Liver (tissue), 9 donors: Measurements from ENCODE around the gene NIFK. TPM values are rescaled to one million over a fixed set of nuclear protein-coding genes. Genes with fewer than 3 reads are reported as not detected.
"Not testable (repeated sequence)": the region's sequence is repeated elsewhere in the genome, so short reads cannot be mapped to it uniquely, and the experiment has no call there.

Experiments
- DNase-seq: peaks from one replicate; pipeline ENCODE4 v3.0.0-alpha.2; 2017; ENCODE audit warnings: low spot score
- H3K27ac ChIP-seq, 2 donors: one replicate each; pipeline ENCODE4 v1.7.0; 2013; ENCODE audit warnings: inconsistent platforms in 2 of 2, low read length in 2 of 2, control low read depth in 1 of 2, low read depth in 1 of 2, mild to moderate bottlenecking in 1 of 2
- H3K27me3 ChIP-seq, 4 donors: one replicate each; pipeline versions ENCODE4 v1.6.1 to v1.7.0; 2013; ENCODE audit warnings: low read length in 3 of 4, inconsistent platforms in 1 of 4, mild to moderate bottlenecking in 1 of 4, moderate library complexity in 1 of 4; ENCODE audit not compliant: control insufficient read depth in 4 of 4, insufficient read depth in 4 of 4
- H3K36me3 ChIP-seq, 4 donors: one replicate each; pipeline versions ENCODE4 v1.6.1 to v1.7.0; 2013; ENCODE audit warnings: low read length in 3 of 4, mild to moderate bottlenecking in 3 of 4, low read depth in 1 of 4, moderate library complexity in 1 of 4; ENCODE audit not compliant: control insufficient read depth in 4 of 4, insufficient read depth in 3 of 4
- H3K4me1 ChIP-seq, 4 donors: one replicate each; pipeline versions ENCODE4 v1.6.1 to v1.7.0; 2013; ENCODE audit warnings: low read length in 3 of 4, mild to moderate bottlenecking in 3 of 4, moderate library complexity in 1 of 4; ENCODE audit not compliant: control insufficient read depth in 4 of 4, insufficient read depth in 4 of 4
- H3K4me3 ChIP-seq, 3 donors: one replicate each; pipeline versions ENCODE4 v1.6.1 to v1.7.0; 2013; ENCODE audit warnings: low read length in 3 of 3, control low read depth in 1 of 3, low read depth in 1 of 3, mild to moderate bottlenecking in 1 of 3
- H3K9ac ChIP-seq, 2 donors: one replicate each; pipeline ENCODE4 v1.7.0; 2013; ENCODE audit warnings: low read length in 2 of 2, mild to moderate bottlenecking in 2 of 2, moderate library complexity in 2 of 2, control low read depth in 1 of 2, low read depth in 1 of 2
- H3K9me3 ChIP-seq, 4 donors: one replicate each; pipeline versions ENCODE4 v1.6.1 to v1.7.0; 2013; ENCODE audit warnings: low read length in 3 of 4; ENCODE audit not compliant: control insufficient read depth in 4 of 4
- ATF3 ChIP-seq: IDR thresholded peaks from 2 replicates; pipeline ENCODE4 v1.6.1; 2016; ENCODE audit warnings: antibody characterized with exemption
- EGR1 ChIP-seq, 2 donors: IDR thresholded peaks; 2 replicates each; pipeline ENCODE4 v1.6.1; 2016 to 2018; ENCODE audit warnings: antibody characterized with exemption in 2 of 2, low read depth in 2 of 2
- FOXA1 ChIP-seq: IDR thresholded peaks from 2 replicates; pipeline ENCODE4 v1.6.1; 2016; ENCODE audit warnings: antibody characterized with exemption
- FOXA2 ChIP-seq: IDR thresholded peaks from 2 replicates; pipeline ENCODE4 v1.6.1; 2016; ENCODE audit warnings: antibody characterized with exemption
- GABPA ChIP-seq, 2 donors: IDR thresholded peaks in 1 of 2; conservative IDR thresholded peaks in 1 of 2; 2 replicates each; pipeline ENCODE4 v1.6.1; 2016; ENCODE audit warnings: antibody characterized with exemption in 2 of 2, mild to moderate bottlenecking in 1 of 2, moderate library complexity in 1 of 2
- HNF4A ChIP-seq, 2 donors: conservative IDR thresholded peaks; 2 replicates each; pipeline ENCODE4 v1.6.1; 2016; ENCODE audit warnings: antibody characterized with exemption in 2 of 2, mild to moderate bottlenecking in 2 of 2
- HNF4G ChIP-seq: IDR thresholded peaks from 2 replicates; pipeline ENCODE4 v1.6.1; 2016; ENCODE audit warnings: antibody characterized with exemption
- JUND ChIP-seq, 2 donors: IDR thresholded peaks; 2 replicates each; pipeline ENCODE4 v1.6.1; 2016; ENCODE audit warnings: antibody characterized with exemption in 2 of 2
- MAX ChIP-seq: IDR thresholded peaks from 2 replicates; pipeline ENCODE4 v1.6.1; 2016; ENCODE audit warnings: antibody characterized with exemption
- NR2F2 ChIP-seq: IDR thresholded peaks from 2 replicates; pipeline ENCODE4 v1.6.1; 2016; ENCODE audit warnings: antibody characterized with exemption
- RAD21 ChIP-seq, 2 donors: IDR thresholded peaks; 2 replicates each; pipeline ENCODE4 v1.6.1; 2016; ENCODE audit warnings: antibody characterized with exemption in 2 of 2, mild to moderate bottlenecking in 2 of 2
- REST ChIP-seq: IDR thresholded peaks from 2 replicates; pipeline ENCODE4 v1.6.1; 2016; ENCODE audit warnings: antibody characterized with exemption, mild to moderate bottlenecking
- RXRA ChIP-seq, 2 donors: IDR thresholded peaks; 2 replicates each; pipeline ENCODE4 v1.6.1; 2017 to 2018; ENCODE audit warnings: antibody characterized with exemption in 2 of 2, mild to moderate bottlenecking in 1 of 2
- SP1 ChIP-seq: IDR thresholded peaks from 2 replicates; pipeline ENCODE4 v1.6.1; 2018; ENCODE audit warnings: antibody characterized with exemption, mild to moderate bottlenecking
- TAF1 ChIP-seq: conservative IDR thresholded peaks from 2 replicates; pipeline ENCODE4 v1.6.1; 2016; ENCODE audit warnings: antibody characterized with exemption, mild to moderate bottlenecking
- YY1 ChIP-seq: IDR thresholded peaks from 2 replicates; pipeline ENCODE4 v1.6.1; 2016; ENCODE audit warnings: antibody characterized with exemption, mild to moderate bottlenecking
- ZBTB33 ChIP-seq: IDR thresholded peaks from 2 replicates; pipeline ENCODE4 v1.6.1; 2016; ENCODE audit warnings: antibody characterized with exemption
- WGBS: extraction: QIAGEN DNeasy Blood & Tissue Kit; methylation state at CpG from one replicate; pipeline ENCODE4 v1.1.7; 2013; 5-methylcytosine and 5-hydroxymethylcytosine counted together
- polyA plus RNA-seq, 2 donors: library from polyadenylated mRNA; stranded (reverse) in 1 of 2; unstranded in 1 of 2; fragments of 200-250 nt in 1 of 2; fragments of >200 nt in 1 of 2; fragmentation: Nextera tagmentation in 1 of 2; extraction: Ambion mirVana in 1 of 2; gene quantifications; one replicate each; pipeline versions ENCODE4 v1.2.1 to v1.2.3, GENCODE V29; 2013 to 2015
- total RNA-seq, 2 donors: library from RNA; depleted of rRNA; stranded (reverse); fragments of >200 nt; gene quantifications; one replicate each; pipeline ENCODE4 v1.2.3, GENCODE V29; 2014
- TF ChIP-seq, protein P1 (sequence below): fragments of 150-350 bp; IDR thresholded peaks from 2 replicates; pipeline ENCODE4 v1.5.1; 2017; ENCODE audit warnings: improper control_type of control experiment, low read depth, low read length; ENCODE audit not compliant: missing input control
- donor health status: healthy.
- donor health status: healthy.
- donor health status: healthy.
- donor health status: healthy.
- donor health status: healthy.

The NIFK gene
- total and polyA plus RNA-seq, 4 donors, result 13.4 to 25.6 (median 16.2) TPM

GRCh38 chr2:121694398-121695170 is 42.1 kb downstream of the NIFK start:
- Histone ChIP-seq H3K27ac (no peak overlapping the region), H3K4me1 (no peaks in the 10 kb centered on the region), H3K36me3 (no peaks in the 10 kb centered on the region), H3K9ac (no peak overlapping the region), H3K4me3 (no peak overlapping the region), H3K27me3 (no peaks in the 10 kb centered on the region), H3K9me3 (no peaks in the 10 kb centered on the region)
- TF ChIP-seq HNF4A (conservative IDR thresholded peaks at IDR 0.05) (no peak), TAF1 (no peak), JUND (IDR thresholded peaks at IDR 0.05) (no peak), RXRA (IDR thresholded peaks at IDR 0.05) (no peak), SP1 (no peak), GABPA (IDR thresholded peaks at IDR 0.05 in 1 of 2, conservative IDR thresholded peaks at IDR 0.05 in 1 of 2) (no peak), RAD21 (IDR thresholded peaks at IDR 0.05) (no peak), ZBTB33 (no peak), MAX (no peak), FOXA1 (no peak), FOXA2 (no peak), EGR1 (IDR thresholded peaks at IDR 0.05; ENCODE audit: low read depth in 2 of 2) (no peak), ATF3 (no peak), REST (no peak), YY1 (no peak), HNF4G (no peak), NR2F2 (no peak)
- TF ChIP-seq, protein P1, sequence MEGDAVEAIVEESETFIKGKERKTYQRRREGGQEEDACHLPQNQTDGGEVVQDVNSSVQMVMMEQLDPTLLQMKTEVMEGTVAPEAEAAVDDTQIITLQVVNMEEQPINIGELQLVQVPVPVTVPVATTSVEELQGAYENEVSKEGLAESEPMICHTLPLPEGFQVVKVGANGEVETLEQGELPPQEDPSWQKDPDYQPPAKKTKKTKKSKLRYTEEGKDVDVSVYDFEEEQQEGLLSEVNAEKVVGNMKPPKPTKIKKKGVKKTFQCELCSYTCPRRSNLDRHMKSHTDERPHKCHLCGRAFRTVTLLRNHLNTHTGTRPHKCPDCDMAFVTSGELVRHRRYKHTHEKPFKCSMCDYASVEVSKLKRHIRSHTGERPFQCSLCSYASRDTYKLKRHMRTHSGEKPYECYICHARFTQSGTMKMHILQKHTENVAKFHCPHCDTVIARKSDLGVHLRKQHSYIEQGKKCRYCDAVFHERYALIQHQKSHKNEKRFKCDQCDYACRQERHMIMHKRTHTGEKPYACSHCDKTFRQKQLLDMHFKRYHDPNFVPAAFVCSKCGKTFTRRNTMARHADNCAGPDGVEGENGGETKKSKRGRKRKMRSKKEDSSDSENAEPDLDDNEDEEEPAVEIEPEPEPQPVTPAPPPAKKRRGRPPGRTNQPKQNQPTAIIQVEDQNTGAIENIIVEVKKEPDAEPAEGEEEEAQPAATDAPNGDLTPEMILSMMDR, result no peak
- no peak for DNase-seq
- WGBS, result 93% methylated on average over 6 of the region's 6 CpGs

DNA sequence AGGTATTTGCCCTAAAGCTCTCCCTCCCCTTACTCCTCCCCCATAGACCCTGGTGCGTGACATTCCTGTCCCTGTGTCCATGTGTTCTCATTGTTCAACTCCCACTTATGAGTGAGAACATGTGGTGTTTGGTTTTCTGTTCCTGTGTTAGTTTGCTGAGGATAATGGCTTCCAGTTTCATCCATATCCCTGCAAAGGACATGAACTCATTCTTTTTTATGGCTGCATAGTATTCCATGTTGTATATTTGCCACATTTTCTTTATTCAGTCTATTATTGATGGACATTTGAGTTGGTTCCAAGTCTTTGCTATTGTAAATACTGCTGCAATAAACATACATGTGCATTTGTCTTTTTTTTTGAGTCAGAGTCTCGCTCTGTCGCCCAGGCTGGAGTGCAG is 46.1 kb downstream of the NIFK start:
- 96% methylated on average over 3 of the region's 3 CpGs for WGBS
- not testable (repeated sequence) for DNase-seq

More for the DNA sequence above, 46.1 kb downstream of the NIFK start:
- not testable (repeated sequence) for H3K4me3 ChIP-seq, H3K27ac ChIP-seq, H3K4me1 ChIP-seq, H3K9me3 ChIP-seq, H3K36me3 ChIP-seq, H3K27me3 ChIP-seq, H3K9ac ChIP-seq
